MG63 (cell line): ENCODE measurements around the gene PTPRG. TPM values are rescaled to one million over a fixed set of nuclear protein-coding genes. Genes with fewer than 3 reads are reported as not detected.
A peak's percentile ranks its signal among the peaks of the same experiment; 100 is the strongest.

ENCODE experiments used
- DNase-seq: peaks from one replicate; pipeline ENCODE4 v3.0.0-alpha.2; 2020
- H3K27me3 ChIP-seq: fragments of 250-450 bp; sonication (Bioruptor Pico); 2 replicates; pipeline ENCODE4 v1.5.1; 2020; ENCODE audit warnings: mild to moderate bottlenecking, moderate library complexity
- H3K36me3 ChIP-seq: fragments of 250-450 bp; sonication (Bioruptor Pico); 2 replicates; pipeline ENCODE4 v1.5.1; 2020; ENCODE audit warnings: mild to moderate bottlenecking, moderate library complexity
- H3K4me3 ChIP-seq: fragments of 250-450 bp; sonication (Bioruptor Pico); 2 replicates; pipeline ENCODE4 v1.5.1; 2020; ENCODE audit warnings: mild to moderate bottlenecking, moderate library complexity
- H3K9me3 ChIP-seq: fragments of 250-450 bp; sonication (Bioruptor Pico); 2 replicates; pipeline ENCODE4 v1.5.1; 2020; ENCODE audit warnings: mild to moderate bottlenecking, moderate library complexity
- total RNA-seq: library from RNA; depleted of rRNA; stranded (reverse); fragments of >200 nt; shearing (Covaris generic); gene quantifications from 2 replicates; pipeline ENCODE4 v1.2.3, GENCODE V29; 2014; ENCODE audit warnings: low replicate concordance

Gene PTPRG
- total RNA-seq, 1 experiment from 2014 or later: 3.1 TPM

- H3K27me3 ChIP-seq: no peaks in the 10 kb centered on the region
Measured at GRCh38 chr3:62180514-62180913, 619.1 kb downstream of the PTPRG start.

DNA sequence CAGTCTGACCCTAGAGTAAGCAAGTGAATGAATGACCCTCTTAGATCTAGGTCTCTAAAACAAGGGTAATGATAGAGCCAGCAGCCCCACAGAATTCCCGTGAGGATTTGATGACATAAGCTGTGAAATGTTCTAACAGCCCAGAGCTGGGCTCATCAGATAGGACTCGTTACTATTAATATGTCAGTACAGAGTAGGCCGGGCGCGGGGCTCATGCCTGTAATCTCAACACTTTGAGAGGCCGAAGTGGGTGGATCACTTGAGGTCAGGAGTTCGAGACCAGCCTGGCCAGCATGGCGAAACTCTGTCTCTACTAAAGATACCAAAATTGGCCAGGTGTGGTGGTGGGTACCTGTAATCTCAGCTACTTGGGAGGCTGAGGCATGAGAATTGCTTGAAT lies 621.7 kb downstream of the PTPRG start:
- Histone ChIP-seq H3K27me3 (no peaks in the 10 kb centered on the region), H3K9me3 (no peaks in the 10 kb centered on the region)

More at GRCh38 chr3:62180514-62180913, 619.1 kb downstream of the PTPRG start:
- Histone ChIP-seq H3K36me3 (no peaks in the 10 kb centered on the region), H3K4me3 (no peak overlapping the region), H3K9me3 (no peaks in the 10 kb centered on the region)
- no peak for DNase-seq

GRCh38 chr3:62183969-62184368 lies 622.6 kb downstream of the PTPRG start:
- Histone ChIP-seq H3K9me3 (no peaks in the 10 kb centered on the region), H3K27me3 (no peaks in the 10 kb centered on the region), H3K4me3 (no peak overlapping the region), H3K36me3 (no peaks in the 10 kb centered on the region)
- DNase-seq: no peak

More for the DNA sequence above, 621.7 kb downstream of the PTPRG start:
- no peaks in the 10 kb centered on the region for H3K36me3 ChIP-seq
- H3K4me3 ChIP-seq: no peak overlapping the region
- no peak for DNase-seq

- H3K36me3 ChIP-seq: no peaks in the 10 kb centered on the region
- no peaks in the 10 kb centered on the region for H3K9me3 ChIP-seq
- no peak overlapping the region for H3K4me3 ChIP-seq
- DNase-seq: no peak
- H3K27me3 ChIP-seq: no peaks in the 10 kb centered on the region
Measured at GRCh38 chr3:62184559-62184958, 623.2 kb downstream of the PTPRG start.

- no peak overlapping the region for H3K4me3 ChIP-seq
- H3K9me3 ChIP-seq: no peaks in the 10 kb centered on the region
- no peak for DNase-seq
- H3K36me3 ChIP-seq: no peaks in the 10 kb centered on the region
- no peaks in the 10 kb centered on the region for H3K27me3 ChIP-seq
Measured at GRCh38 chr3:62187022-62187431, 625.7 kb downstream of the PTPRG start.

DNA sequence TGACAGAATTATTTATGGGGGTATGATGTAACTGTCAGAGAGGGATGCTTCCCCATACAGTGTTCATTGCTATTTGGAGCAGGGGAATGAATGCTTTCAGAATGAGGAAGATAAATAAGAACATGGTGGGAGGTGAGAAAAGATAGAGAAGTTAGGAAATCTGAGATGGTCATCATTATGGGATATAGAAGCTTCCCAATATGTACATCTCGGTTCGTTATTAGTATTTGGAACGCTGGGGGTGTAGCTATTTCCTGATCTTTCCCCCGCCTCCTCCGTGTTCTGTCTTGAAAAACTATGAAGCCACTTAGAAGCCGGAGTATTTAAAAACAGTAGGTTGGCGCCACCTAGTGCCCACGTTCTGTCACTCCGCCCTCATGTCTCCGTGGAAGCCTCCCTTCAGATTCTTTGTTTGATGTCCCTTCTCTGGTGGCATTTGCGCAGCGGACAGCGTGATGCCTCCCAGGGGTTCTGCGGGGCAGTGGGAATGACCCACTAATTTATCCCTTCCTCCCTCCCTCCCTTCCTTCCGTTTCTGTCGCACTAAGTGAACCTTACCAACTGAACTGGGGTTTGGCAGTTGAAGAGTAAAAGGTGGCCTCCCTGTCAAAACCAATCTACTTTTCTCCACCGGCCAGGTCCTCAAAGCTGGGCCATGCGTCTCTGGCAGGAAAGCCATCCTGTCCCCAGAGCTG lies 627.5 kb downstream of the PTPRG start:
- DNase-seq: peak; percentile 31
- Histone ChIP-seq H3K4me3 (no peak overlapping the region), H3K9me3 (no peaks in the 10 kb centered on the region), H3K27me3 (no peaks in the 10 kb centered on the region), H3K36me3 (no peaks in the 10 kb centered on the region)

GRCh38 chr3:62189376-62189698 lies 628.0 kb downstream of the PTPRG start:
- no peaks in the 10 kb centered on the region for H3K9me3 ChIP-seq
- no peak overlapping the region for H3K4me3 ChIP-seq
- no peaks in the 10 kb centered on the region for H3K27me3 ChIP-seq
- H3K36me3 ChIP-seq: no peaks in the 10 kb centered on the region
- no peak for DNase-seq

GRCh38 chr3:62192891-62193290 lies 631.5 kb downstream of the PTPRG start:
- no peaks in the 10 kb centered on the region for H3K27me3 ChIP-seq
- no peaks in the 10 kb centered on the region for H3K9me3 ChIP-seq
- H3K36me3 ChIP-seq: no peaks in the 10 kb centered on the region
- H3K4me3 ChIP-seq: no peak overlapping the region
- no peak for DNase-seq

- Histone ChIP-seq H3K27me3 (no peaks in the 10 kb centered on the region), H3K36me3 (no peaks in the 10 kb centered on the region), H3K9me3 (no peaks in the 10 kb centered on the region), H3K4me3 (no peak overlapping the region)
- DNase-seq: no peak
Measured at GRCh38 chr3:62193586-62194345, 632.4 kb downstream of the PTPRG start.

DNA sequence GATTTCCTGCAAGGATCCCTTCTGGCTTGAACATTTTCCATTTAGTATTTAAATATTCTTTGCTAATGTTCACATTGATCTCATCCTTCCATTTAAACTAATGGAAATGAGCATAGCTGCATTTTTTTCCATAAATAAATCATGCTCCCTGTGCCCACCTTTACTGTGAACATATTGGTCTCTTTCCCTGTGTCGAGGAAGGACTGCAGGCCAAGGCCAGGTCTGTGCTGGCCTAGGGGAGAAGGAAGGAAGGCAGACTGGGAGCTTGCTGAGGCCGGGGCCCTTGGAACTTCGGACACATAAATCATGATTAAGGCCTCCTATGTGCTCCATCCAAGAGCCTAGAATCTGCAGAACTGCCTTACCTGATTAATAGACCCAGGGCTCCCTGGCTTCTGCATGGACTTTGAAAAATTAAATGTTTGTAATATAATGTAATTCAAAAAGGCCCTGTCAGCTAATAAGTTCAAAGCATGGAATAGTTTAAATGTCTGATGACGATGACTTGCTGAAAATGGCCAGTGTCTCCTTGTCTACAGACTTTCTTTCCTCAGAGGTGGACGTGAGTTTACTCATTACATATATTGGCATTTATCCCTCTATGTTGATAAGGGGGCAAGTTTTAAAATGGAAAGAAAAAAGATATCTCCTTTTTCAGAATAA lies 636.1 kb downstream of the PTPRG start:
- Histone ChIP-seq H3K4me3 (no peak overlapping the region), H3K27me3 (no peaks in the 10 kb centered on the region), H3K9me3 (no peaks in the 10 kb centered on the region), H3K36me3 (no peaks in the 10 kb centered on the region)
- DNase-seq: no peak

DNA sequence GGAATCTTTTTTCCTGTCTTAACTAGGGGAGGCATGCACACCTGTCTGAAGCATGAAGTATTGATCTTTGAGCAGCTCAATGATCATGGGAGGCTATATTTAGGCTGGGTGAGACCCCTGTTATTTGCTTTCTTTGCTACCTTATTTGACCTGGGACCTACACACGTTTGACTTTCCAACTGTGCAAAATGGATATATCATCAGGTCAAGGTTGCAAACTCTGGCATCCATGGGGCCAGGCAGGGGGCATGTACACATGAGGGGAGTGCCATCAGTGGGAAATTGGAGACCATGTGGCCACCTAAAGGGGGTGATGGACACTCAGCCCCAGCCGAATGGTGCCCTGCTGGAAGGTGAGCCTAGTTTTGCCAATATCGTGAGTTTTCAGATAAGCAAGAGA lies 637.8 kb downstream of the PTPRG start:
- H3K27me3 ChIP-seq: no peaks in the 10 kb centered on the region
- H3K36me3 ChIP-seq: no peaks in the 10 kb centered on the region
- no peak overlapping the region for H3K4me3 ChIP-seq
- DNase-seq: no peak
- H3K9me3 ChIP-seq: no peaks in the 10 kb centered on the region

DNA sequence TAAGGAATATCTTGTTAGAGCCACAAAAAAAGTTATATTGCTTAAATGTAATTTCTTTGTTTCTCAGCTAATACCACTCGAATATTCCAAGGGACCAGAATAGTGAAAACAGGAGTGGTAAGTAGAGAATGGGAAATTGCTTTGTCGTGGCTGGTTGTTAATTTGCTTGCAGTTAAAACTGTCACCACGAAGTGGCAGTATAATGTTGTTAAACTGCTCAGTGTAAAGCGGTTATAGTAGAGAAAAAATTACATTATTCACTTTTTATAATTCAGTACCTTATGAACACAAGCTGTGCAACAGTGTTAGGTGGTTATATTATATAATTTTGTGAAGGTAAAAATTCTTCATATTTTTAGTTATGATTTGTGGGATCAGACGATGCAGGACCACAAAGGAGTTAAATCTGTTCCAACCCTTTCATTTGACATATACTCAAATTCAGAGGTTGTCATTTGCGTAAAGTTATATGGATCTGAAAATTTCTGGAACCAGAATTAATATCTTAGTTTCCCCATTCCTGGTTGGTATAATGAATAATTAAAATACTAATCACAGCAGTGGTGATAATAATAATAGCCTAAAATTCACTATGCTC lies 640.2 kb downstream of the PTPRG start:
- DNase-seq: no peak
- Histone ChIP-seq H3K27me3 (no peaks in the 10 kb centered on the region), H3K4me3 (no peak overlapping the region), H3K9me3 (no peaks in the 10 kb centered on the region), H3K36me3 (no peaks in the 10 kb centered on the region)

DNA sequence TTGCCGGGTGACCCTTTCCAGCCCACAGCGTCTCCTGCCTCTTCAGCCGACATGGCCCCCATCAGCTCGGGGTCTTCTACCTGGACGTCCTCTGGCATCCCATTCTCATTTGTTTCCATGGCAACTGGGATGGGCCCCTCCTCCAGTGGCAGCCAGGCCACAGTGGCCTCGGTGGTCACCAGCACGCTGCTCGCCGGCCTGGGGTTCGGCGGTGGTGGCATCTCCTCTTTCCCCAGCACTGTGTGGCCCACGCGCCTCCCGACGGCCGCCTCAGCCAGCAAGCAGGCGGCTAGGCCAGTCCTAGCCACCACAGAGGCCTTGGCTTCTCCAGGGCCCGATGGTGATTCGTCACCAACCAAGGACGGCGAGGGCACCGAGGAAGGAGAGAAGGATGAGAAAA lies 641.8 kb downstream of the PTPRG start:
- no peak for DNase-seq
- H3K27me3 ChIP-seq: no peaks in the 10 kb centered on the region
- no peaks in the 10 kb centered on the region for H3K9me3 ChIP-seq
- H3K36me3 ChIP-seq: no peaks in the 10 kb centered on the region
- H3K4me3 ChIP-seq: no peak overlapping the region

GRCh38 chr3:62203561-62203960 lies 642.2 kb downstream of the PTPRG start:
- no peaks in the 10 kb centered on the region for H3K9me3 ChIP-seq
- H3K4me3 ChIP-seq: no peak overlapping the region
- no peak for DNase-seq
- H3K36me3 ChIP-seq: no peaks in the 10 kb centered on the region
- H3K27me3 ChIP-seq: no peaks in the 10 kb centered on the region

DNA sequence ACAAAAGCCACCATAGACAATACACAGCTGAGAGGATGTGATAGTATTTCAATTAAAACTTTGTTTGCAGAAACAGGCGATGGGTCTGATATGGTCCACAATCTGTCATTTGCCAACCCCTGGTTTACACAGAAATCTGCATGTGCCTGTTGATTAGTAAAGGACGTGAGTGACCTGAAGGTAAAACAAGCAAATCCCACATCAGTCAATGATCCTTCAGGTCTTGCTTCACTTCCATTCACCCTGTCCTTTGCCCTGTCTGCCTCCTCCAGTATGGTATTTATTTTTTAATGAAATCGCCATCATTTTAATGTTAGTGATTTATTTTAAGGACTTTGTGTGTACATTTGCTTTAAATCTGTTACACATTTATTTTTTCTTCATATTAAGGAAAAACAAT lies 645.8 kb downstream of the PTPRG start:
- H3K4me3 ChIP-seq: no peak overlapping the region
- no peaks in the 10 kb centered on the region for H3K9me3 ChIP-seq
- no peaks in the 10 kb centered on the region for H3K27me3 ChIP-seq
- H3K36me3 ChIP-seq: no peaks in the 10 kb centered on the region
- DNase-seq: no peak

DNA sequence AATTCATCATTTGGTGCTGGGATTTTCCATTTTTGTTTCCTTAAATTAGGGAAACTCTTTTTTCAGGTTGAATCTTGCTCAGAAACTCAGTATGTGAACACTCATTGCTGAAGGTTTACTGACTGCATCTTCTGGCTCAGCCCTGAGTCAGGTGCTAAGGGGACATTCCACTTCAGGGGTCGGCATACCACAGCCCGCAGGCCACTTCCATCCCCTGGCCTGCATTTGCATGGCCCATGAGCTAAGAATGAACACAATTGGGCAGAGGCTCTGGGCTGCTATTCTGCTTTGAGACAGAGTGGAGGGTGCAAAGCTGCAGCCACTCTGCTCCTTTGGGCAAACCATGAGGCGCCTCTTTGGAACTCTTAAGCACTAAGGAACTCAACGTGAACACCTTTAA lies 647.0 kb downstream of the PTPRG start:
- H3K36me3 ChIP-seq: no peaks in the 10 kb centered on the region
- no peaks in the 10 kb centered on the region for H3K9me3 ChIP-seq
- no peak overlapping the region for H3K4me3 ChIP-seq
- no peaks in the 10 kb centered on the region for H3K27me3 ChIP-seq
- DNase-seq: no peak

- Histone ChIP-seq H3K36me3 (no peaks in the 10 kb centered on the region), H3K4me3 (no peak overlapping the region), H3K9me3 (no peaks in the 10 kb centered on the region), H3K27me3 (no peaks in the 10 kb centered on the region)
- no peak for DNase-seq
Measured at GRCh38 chr3:62209101-62209500, 647.7 kb downstream of the PTPRG start.
